ENCODE data around the gene EFNB2.

Gene EFNB2

GRCh38 chr13:106498571-106498970 is 36.9 kb downstream of the EFNB2 start:
- no peak for DNase-seq

DNA sequence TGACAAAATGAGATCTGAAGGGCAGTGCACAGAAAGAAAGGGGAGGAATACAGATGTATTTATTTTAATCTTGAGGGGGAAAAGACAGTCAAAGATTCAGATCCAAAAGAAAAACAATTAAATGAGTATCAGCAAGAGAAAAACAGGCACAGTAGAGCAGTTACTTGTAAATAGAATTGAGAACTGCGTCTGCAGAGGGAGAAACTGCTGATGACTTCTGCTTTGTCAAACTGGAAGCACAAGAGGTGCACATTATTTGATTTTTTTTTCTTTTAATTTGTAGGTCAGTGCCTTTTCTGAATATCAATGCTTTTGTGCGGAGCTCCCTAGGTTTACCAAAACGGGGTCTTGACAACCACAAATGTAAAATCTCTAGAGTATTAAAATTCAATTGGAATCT is 37.3 kb downstream of the EFNB2 start:
- no peak for DNase-seq

GRCh38 chr13:106497079-106497478 is 38.4 kb downstream of the EFNB2 start:
- DNase-seq, result no peak

GRCh38 chr13:106496072-106496997 is 39.1 kb downstream of the EFNB2 start:
- no peak for DNase-seq

DNA sequence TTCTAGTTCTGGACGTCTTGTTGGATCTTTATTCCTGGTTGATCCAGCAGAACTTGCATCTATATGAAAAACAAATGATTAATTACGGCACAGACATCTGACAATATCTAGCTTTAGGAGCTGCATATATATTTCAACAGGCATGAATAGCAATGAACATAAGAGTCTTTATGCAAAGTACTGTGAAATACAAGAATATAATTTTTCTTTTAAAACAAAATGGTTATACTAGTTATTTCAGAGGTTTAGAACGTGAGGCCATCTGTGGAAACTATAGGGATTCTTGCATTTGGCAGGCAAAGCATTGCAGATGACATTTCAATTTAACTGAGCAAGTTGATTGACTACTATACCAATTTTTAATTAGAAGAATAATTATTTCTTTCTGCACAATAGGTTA is 40.5 kb downstream of the EFNB2 start:
- DNase-seq, result no peak

DNA sequence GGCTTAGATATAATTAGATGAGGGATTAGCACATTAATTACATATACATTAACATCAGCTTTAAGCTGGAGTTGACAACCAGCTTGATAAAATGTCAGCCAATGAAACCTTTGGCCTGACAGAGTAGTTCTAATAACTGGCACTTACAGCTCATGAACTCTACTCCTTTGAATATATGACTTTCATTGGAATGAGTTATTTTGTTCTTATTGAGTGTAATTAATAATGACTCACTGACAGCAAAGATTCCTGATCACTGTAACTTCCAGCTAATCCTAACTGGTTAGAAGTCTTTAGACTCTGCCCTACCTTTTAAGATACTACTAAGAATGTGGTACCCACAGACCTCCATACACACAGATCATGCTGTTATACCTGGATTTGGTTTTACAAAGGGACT is 41.0 kb downstream of the EFNB2 start:
- DNase-seq, result no peak

DNA sequence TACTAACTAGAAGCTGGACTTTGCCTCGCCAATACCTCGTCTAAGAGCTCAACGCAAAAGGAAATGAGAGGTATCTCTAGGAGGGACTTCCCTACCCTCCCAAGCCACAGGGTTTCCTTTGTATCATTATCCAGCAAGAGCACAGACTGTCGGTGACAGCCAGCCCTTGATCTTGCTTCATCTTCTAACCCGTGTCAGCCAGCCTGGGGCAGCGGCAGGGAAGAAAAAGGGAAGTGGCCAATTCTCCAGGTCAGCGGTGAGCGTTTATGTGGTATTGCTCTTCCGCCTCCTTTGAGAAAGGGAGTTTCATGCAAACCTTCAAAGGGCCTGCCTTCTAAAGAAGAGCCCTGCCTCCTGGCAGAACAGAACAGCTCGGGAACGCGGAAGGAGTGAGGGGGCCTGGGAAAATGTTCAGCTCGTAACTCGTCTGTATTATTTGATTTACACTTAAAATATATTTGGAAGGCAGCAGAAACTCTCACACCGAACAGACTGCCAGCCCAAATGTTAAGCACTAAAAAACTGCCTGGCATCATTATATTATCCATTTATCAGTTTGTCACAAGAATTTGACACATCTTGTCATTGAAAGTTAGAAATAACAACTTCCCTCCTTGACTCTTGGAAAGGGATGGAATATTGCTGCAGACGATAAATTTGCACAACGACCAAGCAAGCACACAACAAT is 41.8 kb downstream of the EFNB2 start:
- DNase-seq, result no peak

DNA sequence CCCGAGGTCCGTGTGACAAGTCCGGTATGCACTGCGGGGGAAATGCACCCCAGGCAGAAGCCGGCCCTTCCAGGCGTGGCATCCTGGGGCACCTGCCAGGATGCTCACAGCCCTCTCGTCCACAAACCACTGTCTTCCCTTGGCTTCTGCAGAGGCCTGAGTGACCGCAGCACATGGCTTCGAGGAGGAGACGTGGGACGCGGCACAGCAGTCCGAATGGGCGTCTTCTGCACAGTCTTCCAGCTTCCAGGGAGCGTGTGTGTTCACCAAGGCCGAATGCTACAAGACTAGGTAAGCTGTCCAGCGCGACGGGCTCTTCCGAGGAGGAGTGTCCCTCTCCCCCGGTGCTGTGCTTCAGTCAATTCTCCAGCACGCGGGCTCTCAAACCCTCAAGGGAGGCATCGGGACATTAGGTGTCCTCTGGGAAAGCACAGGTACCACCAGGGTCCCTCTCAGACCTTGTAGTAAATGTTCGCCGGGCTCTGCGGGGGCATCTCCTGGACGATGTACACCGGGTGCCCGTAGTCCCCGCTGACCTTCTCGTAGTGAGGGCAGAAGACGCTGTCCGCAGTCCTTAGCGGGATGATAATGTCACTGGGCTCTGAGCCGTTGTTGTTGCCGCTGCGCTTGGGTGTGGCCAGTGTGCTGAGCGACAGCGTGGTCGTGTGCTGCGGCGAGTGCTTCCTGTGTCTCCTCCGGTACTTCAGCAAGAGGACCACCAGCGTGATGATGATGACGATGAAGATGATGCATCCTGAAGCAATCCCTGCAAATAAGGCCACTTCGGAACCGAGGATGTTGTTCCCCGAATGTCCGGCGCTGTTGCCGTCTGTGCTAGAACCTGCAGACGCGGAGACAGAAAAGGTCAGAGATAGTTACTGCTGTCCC is 42.6 kb downstream of the EFNB2 start:
- DNase-seq, result no peak

GRCh38 chr13:106491928-106492587 is 43.4 kb downstream of the EFNB2 start:
- DNase-seq, result no peak

DNA sequence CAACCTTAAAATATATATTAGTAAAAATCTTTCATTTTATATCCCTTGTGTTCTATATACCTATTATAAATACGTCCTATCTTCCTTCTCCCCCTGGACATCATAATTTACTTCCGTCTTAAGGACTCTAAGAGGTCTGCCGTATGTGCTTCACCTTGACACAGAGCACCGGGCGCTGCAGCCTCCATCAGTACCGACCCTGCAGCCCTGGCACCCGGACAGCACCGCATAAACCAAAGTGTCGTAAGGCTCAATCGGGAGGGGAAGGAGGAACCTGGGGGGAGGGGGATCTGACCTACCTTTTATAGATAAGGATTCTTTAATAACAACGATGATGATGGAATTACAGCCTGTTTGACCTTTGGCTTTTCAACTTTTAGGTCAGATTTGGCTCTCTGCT is 44.0 kb downstream of the EFNB2 start:
- DNase-seq, result no peak

GRCh38 chr13:106490569-106491321 is 44.7 kb downstream of the EFNB2 start:
- DNase-seq, result no peak

- DNase-seq, result no peak
Measured at GRCh38 chr13:106489849-106490568, 45.5 kb downstream of the EFNB2 start.

DNA sequence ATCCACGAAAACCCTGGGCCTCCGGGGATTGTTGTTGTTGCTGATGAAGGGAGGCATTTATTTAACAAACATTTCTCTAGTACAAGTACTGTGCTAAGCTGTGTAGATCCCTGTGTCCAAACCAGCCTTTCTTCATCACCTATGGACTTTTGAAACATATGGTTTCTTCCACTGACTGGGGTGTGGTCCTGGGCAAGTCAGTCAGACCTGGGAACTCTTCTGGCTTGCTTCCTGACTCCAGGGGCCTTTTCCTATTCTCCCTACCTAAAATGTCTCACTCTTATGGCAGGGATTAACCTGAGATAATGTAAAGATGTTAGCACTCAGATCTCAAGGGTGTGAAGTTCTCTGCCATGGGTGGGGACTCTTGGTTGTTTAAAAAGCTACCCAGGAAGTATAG is 46.8 kb downstream of the EFNB2 start:
- no peak for DNase-seq

DNA sequence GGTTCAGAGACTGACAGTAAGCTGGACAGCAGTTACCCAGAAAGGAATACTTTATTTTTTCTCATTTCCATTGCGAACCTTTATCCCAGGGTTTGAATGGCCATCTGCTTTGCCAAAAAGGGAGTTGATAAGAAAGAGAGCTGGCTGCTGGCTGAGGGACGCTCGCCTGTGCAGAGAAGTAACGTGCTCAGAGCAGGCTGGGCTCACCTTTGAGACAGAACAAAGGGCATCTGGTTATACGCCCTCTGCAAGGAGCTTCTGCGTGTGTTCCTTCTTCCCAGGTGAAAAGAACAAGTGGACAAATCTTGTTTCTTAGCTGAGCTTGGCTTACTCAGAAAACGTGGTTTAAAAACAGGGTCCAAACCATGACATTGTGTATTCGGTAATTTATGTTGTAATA is 47.4 kb downstream of the EFNB2 start:
- DNase-seq, result no peak

GRCh38 chr13:106487129-106487528 is 48.3 kb downstream of the EFNB2 start:
- no peak for DNase-seq

GRCh38 chr13:106486287-106486686 is 49.2 kb downstream of the EFNB2 start:
- no peak for DNase-seq

GRCh38 chr13:106484537-106485193 is 50.8 kb downstream of the EFNB2 start:
- no peak for DNase-seq

DNA sequence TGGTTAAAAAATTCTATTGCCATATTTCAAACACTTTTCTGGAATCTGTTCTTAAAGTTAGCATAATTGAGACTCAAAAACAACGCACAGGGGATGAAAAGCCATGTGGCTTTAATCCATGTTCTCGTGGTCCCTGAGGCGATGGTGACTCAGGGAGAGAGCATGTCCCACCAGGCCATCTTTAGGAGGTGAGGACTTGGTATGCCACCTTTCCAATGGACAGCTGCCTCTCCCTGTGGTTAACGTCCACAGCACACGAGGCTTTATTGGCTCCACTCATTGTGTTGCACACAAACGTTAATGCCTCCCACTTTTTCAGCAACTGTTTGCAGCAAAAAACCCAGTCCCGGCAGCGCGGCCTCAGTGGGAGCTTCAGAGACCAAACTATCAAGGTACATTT is 51.4 kb downstream of the EFNB2 start:
- no peak for DNase-seq

GRCh38 chr13:106481919-106482318 is 53.5 kb downstream of the EFNB2 start:
- no peak for DNase-seq

DNA sequence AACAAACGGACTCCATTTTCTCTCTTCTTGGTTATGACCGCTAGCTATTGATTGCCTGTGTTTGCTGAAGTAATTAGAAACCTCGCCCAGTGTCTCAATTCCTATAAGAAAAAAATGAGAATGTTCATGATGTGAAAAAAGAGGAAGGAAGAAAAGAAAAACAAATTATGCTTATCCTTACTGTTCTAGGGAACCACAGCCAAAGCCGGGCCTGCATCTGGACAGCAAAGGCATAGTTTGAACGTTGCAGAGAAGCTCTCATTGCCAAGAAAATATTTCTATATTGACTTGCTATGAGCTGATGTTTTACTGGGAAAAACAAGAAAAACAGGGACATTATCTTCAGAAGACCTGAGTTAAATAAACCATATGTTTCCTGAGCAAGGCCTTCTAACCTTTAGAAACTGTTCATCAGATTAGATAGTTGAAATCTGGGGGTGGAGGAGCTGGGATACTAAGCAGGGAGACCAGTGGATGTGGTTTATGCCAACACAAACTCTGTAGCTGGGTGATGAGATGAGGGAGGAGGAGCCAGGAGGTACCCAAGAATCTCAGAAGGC is 55.0 kb downstream of the EFNB2 start:
- DNase-seq, result no peak
